CD4-positive, alpha-beta T cell treated with Interleukin-17A for 4 hours (primary cell): Measurements from ENCODE around the gene MRPL43.

Experiments
- DNase-seq: peaks from one replicate; pipeline ENCODE4 v3.0.0-alpha.2; 2020; ENCODE audit warnings: mixed read lengths

MRPL43 gene

GRCh38 chr10:100962351-100963080 is 24.8 kb downstream of the MRPL43 start:
- no peak for DNase-seq

GRCh38 chr10:100960251-100960650 is 27.0 kb downstream of the MRPL43 start:
- no peak for DNase-seq

- DNase-seq = no peak
These were observed 38.4 kb downstream of the MRPL43 start for GRCh38 chr10:100948916-100949315.

- no peak for DNase-seq
These were observed 41.5 kb downstream of the MRPL43 start for GRCh38 chr10:100945754-100946153.

- DNase-seq = no peak
These were observed 43.8 kb downstream of the MRPL43 start for GRCh38 chr10:100943508-100943907.

- DNase-seq = no peak
These were observed 45.1 kb downstream of the MRPL43 start for GRCh38 chr10:100942229-100942628.

GRCh38 chr10:100939763-100940344 is 47.4 kb downstream of the MRPL43 start:
- DNase-seq = no peak
